ENCODE data around the gene POPDC3. TPM values are rescaled to one million over a fixed set of nuclear protein-coding genes. Genes with fewer than 3 reads are reported as not detected.
"Not testable (repeated sequence)": the region's sequence is repeated elsewhere in the genome, so short reads cannot be mapped to it uniquely, and the experiment has no call there.

POPDC3 gene
- total RNA-seq, 1 donor from 2014 or later = 6.0 TPM

GRCh38 chr6:105220186-105220585 is 40.4 kb upstream of the POPDC3 start:
- peaks cover 16% of the 10 kb centered on the region for H3K4me1 Mint-ChIP-seq (ENCODE audit: unreplicated experiment)
- no peak for DNase-seq (ENCODE audit: extremely low spot score, unreplicated experiment)
- H3K4me3 Mint-ChIP-seq = no peak overlapping the region
- no peak overlapping the region for H3K27ac Mint-ChIP-seq
- no peaks in the 10 kb centered on the region for H3K36me3 Mint-ChIP-seq
- H3K27me3 Mint-ChIP-seq = peaks cover under 1% of the 10 kb centered on the region
- H3K9me3 Mint-ChIP-seq = peaks cover 4% of the 10 kb centered on the region
- no peak for TF ChIP-seq CTCF (conservative IDR thresholded peaks at IDR 0.05)

- not testable (repeated sequence) for H3K36me3 Mint-ChIP-seq; H3K27ac Mint-ChIP-seq; DNase-seq (ENCODE audit: extremely low spot score, unreplicated experiment); H3K27me3 Mint-ChIP-seq; H3K9me3 Mint-ChIP-seq; H3K4me3 Mint-ChIP-seq
- peaks cover 20% of the 10 kb centered on the region for H3K4me1 Mint-ChIP-seq (ENCODE audit: unreplicated experiment)
Measured at GRCh38 chr6:105219218-105219617, 39.4 kb upstream of the POPDC3 start.

- Mint-ChIP-seq H3K4me1 (ENCODE audit: unreplicated experiment) (peaks cover 30% of the 10 kb centered on the region), H3K27me3 (peaks cover 4% of the 10 kb centered on the region), H3K27ac (no peak overlapping the region), H3K4me3 (peak overlapping the region; percentile 17), H3K36me3 (no peaks in the 10 kb centered on the region), H3K9me3 (peaks cover 4% of the 10 kb centered on the region)
- no peak for TF ChIP-seq CTCF (conservative IDR thresholded peaks at IDR 0.05)
- no peak for DNase-seq (ENCODE audit: extremely low spot score, unreplicated experiment)
Measured at GRCh38 chr6:105215506-105215905, 35.7 kb upstream of the POPDC3 start.

GRCh38 chr6:105214668-105215067 is 34.9 kb upstream of the POPDC3 start:
- Mint-ChIP-seq H3K4me3 (no peak overlapping the region), H3K9me3 (peaks cover 4% of the 10 kb centered on the region), H3K4me1 (ENCODE audit: unreplicated experiment) (peaks cover 32% of the 10 kb centered on the region), H3K27me3 (peaks cover 4% of the 10 kb centered on the region), H3K27ac (no peak overlapping the region), H3K36me3 (no peaks in the 10 kb centered on the region)
- TF ChIP-seq CTCF (conservative IDR thresholded peaks at IDR 0.05) = no peak
- DNase-seq (ENCODE audit: extremely low spot score, unreplicated experiment) = no peak

- Mint-ChIP-seq H3K4me1 (ENCODE audit: unreplicated experiment) (peaks cover 40% of the 10 kb centered on the region), H3K4me3 (no peak overlapping the region), H3K9me3 (peaks cover 10% of the 10 kb centered on the region), H3K27ac (no peak overlapping the region), H3K36me3 (no peaks in the 10 kb centered on the region), H3K27me3 (peaks cover 4% of the 10 kb centered on the region)
- no peak for TF ChIP-seq CTCF (conservative IDR thresholded peaks at IDR 0.05)
- no peak for DNase-seq (ENCODE audit: extremely low spot score, unreplicated experiment)
Measured at GRCh38 chr6:105213272-105213671, 33.5 kb upstream of the POPDC3 start.

- no peak for DNase-seq (ENCODE audit: extremely low spot score, unreplicated experiment)
- no peak overlapping the region for H3K27ac Mint-ChIP-seq
- H3K27me3 Mint-ChIP-seq = peaks cover 4% of the 10 kb centered on the region
- H3K36me3 Mint-ChIP-seq = no peaks in the 10 kb centered on the region
- TF ChIP-seq CTCF (conservative IDR thresholded peaks at IDR 0.05) = no peak
- H3K4me3 Mint-ChIP-seq = no peak overlapping the region
- H3K9me3 Mint-ChIP-seq = peaks cover 7% of the 10 kb centered on the region
- H3K4me1 Mint-ChIP-seq (ENCODE audit: unreplicated experiment) = peaks cover 40% of the 10 kb centered on the region
Measured at GRCh38 chr6:105212587-105212986, 32.8 kb upstream of the POPDC3 start.

Data from type B pancreatic cell (in vitro differentiated cells).